Gastrocnemius medialis (tissue), 4 donors: ENCODE measurements around the gene COL25A1.

Source experiments
- POLR2A ChIP-seq, 2 donors: fragments of 450-650 bp; IDR thresholded peaks; one replicate each; pipeline ENCODE4 v1.6.1; 2017; ENCODE audit warnings: antibody characterized with exemption in 2 of 2, mild to moderate bottlenecking in 2 of 2, moderate library complexity in 2 of 2
- TF ChIP-seq, protein P1 (sequence below), 5 experiments: fragments of 450-650 bp in 3 of 5; fragments of 200-600 bp in 2 of 5; sonication (generic) in 2 of 5; IDR thresholded peaks in 4 of 5; conservative IDR thresholded peaks in 1 of 5; 1 replicate in 4 of 5; 2 replicates in 1 of 5; pipeline ENCODE4 v1.5.1; 2016 to 2019; ENCODE audit warnings: antibody characterized with exemption in 5 of 5, mild to moderate bottlenecking in 3 of 5, moderate library complexity in 3 of 5

DNA sequence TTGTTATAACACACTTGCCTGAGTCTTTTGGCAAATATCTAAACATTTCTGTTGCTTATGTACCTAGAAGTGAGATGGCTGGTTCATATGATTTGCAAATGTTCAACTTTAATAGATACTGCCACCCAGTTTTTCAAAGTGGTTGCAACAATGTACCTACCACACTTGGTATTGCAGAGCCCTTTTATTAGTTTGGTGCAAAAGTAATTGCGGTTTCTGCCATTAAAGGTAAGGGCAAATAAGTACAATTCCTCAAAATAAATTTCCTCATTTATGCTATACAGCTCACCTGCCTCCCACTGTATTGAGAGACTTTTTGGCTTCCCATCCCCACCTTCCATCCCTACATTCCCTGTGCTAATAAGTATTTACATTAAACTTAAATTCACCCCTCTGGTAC lies 47.7 kb upstream of the COL25A1 start:
- TF ChIP-seq, protein P1, sequence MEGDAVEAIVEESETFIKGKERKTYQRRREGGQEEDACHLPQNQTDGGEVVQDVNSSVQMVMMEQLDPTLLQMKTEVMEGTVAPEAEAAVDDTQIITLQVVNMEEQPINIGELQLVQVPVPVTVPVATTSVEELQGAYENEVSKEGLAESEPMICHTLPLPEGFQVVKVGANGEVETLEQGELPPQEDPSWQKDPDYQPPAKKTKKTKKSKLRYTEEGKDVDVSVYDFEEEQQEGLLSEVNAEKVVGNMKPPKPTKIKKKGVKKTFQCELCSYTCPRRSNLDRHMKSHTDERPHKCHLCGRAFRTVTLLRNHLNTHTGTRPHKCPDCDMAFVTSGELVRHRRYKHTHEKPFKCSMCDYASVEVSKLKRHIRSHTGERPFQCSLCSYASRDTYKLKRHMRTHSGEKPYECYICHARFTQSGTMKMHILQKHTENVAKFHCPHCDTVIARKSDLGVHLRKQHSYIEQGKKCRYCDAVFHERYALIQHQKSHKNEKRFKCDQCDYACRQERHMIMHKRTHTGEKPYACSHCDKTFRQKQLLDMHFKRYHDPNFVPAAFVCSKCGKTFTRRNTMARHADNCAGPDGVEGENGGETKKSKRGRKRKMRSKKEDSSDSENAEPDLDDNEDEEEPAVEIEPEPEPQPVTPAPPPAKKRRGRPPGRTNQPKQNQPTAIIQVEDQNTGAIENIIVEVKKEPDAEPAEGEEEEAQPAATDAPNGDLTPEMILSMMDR (IDR thresholded peaks at IDR 0.05 in 4 of 5, conservative IDR thresholded peaks at IDR 0.05 in 1 of 5) = no peak
- no peak for TF ChIP-seq POLR2A (IDR thresholded peaks at IDR 0.05)
